B cell (primary cell): ENCODE measurements around the gene SH3BP2. TPM values are rescaled to one million over a fixed set of nuclear protein-coding genes. Genes with fewer than 3 reads are reported as not detected.

Experiments used
- ATAC-seq: fragments of 200-7000 bp; cut with Tn5 transposase; one replicate; pipeline ENCODE4 v1.10.0; 2021; ENCODE audit warnings: low read depth, mild to moderate bottlenecking, moderate number of reproducible peaks, moderate library complexity
- CTCF ChIA-PET: fragments of 350-600 bp; sonication (Branson Sonifier 250); formaldehyde crosslinking; loops from one replicate; lab custom pipeline; 2021; ENCODE audit warnings: antibody characterized with exemption, inconsistent platforms; lab: Charles Lee
- POLR2A ChIA-PET: fragments of 350-600 bp; sonication (Branson Sonifier 250); formaldehyde crosslinking; loops from one replicate; lab custom pipeline; 2021; ENCODE audit warnings: antibody characterized with exemption; lab: Charles Lee
- DNase-seq: peaks from one replicate; pipeline ENCODE4 v3.0.0; 2013
- H2AFZ ChIP-seq: 2 replicates; pipeline ENCODE4 v1.6.1; 2012; ENCODE audit warnings: mild to moderate bottlenecking, low read depth, low read length; ENCODE audit not compliant: insufficient read depth, poor library complexity, severe bottlenecking
- H3K27ac ChIP-seq, 2 donors: 1 replicate in 1 of 2; 2 replicates in 1 of 2; pipeline ENCODE4 v1.5.1; 2012 to 2013; ENCODE audit warnings: low read length in 2 of 2, mild to moderate bottlenecking in 2 of 2, moderate library complexity in 1 of 2
- H3K27me3 ChIP-seq, 4 experiments: fragments of 200-600 bp in 1 of 4; sonication (generic) in 1 of 4; replicated peaks in 1 of 4; 1 replicate in 2 of 4; 2 replicates in 2 of 4; pipeline versions ENCODE4 v1.6.1 to v1.7.0; 2013 to 2016; ENCODE audit warnings: low read length in 3 of 4, mild to moderate bottlenecking in 2 of 4, mixed read lengths in 1 of 4, moderate library complexity in 1 of 4; ENCODE audit not compliant: insufficient read depth in 4 of 4, control insufficient read depth in 3 of 4; ENCODE audit errors: control extremely low read depth in 1 of 4
- H3K36me3 ChIP-seq, 2 experiments: replicated peaks in 1 of 2; 1 replicate in 1 of 2; 2 replicates in 1 of 2; pipeline versions ENCODE4 v1.6.1 to v1.7.1; 2013; ENCODE audit warnings: low read length in 1 of 2; ENCODE audit not compliant: insufficient read depth in 2 of 2, control insufficient read depth in 1 of 2; ENCODE audit errors: control extremely low read depth in 1 of 2, extremely low read depth in 1 of 2
- H3K4me1 ChIP-seq, 2 donors: fragments of 200-600 bp in 1 of 2; sonication (generic) in 1 of 2; 1 replicate in 1 of 2; 2 replicates in 1 of 2; pipeline versions ENCODE4 v1.5.1 to v1.6.1; 2013 to 2017; ENCODE audit warnings: low read length in 2 of 2; ENCODE audit not compliant: control insufficient read depth in 2 of 2, insufficient read depth in 2 of 2
- H3K4me2 ChIP-seq: replicated peaks from 2 replicates; pipeline ENCODE3; 2012; ENCODE audit warnings: mild to moderate bottlenecking, low read depth, low read length; ENCODE audit not compliant: poor library complexity, severe bottlenecking
- H3K4me3 ChIP-seq, 5 experiments: fragments of 200-600 bp in 1 of 5; sonication (generic) in 1 of 5; 1 replicate in 3 of 5; 2 replicates in 2 of 5; pipeline versions ENCODE4 v1.5.1 to v1.7.0; 2011 to 2016; ENCODE audit warnings: low read length in 4 of 5, mild to moderate bottlenecking in 4 of 5, low read depth in 2 of 5, control low read depth in 1 of 5, moderate library complexity in 1 of 5; ENCODE audit not compliant: insufficient read depth in 1 of 5; ENCODE audit errors: control extremely low read depth in 1 of 5, extremely low read depth in 1 of 5
- H3K79me2 ChIP-seq: fragments of 200-600 bp; sonication (generic); one replicate; pipeline ENCODE4 v1.6.0; 2016; ENCODE audit warnings: low read length; ENCODE audit not compliant: control insufficient read depth, insufficient read depth
- H3K9ac ChIP-seq: fragments of 200-600 bp; sonication (generic); 2 replicates; pipeline ENCODE4 v1.6.1; 2017; ENCODE audit warnings: mild to moderate bottlenecking, low read length, moderate library complexity
- H3K9me3 ChIP-seq, 3 donors: one replicate each; pipeline versions ENCODE4 v1.6.1 to v1.7.1; 2013; ENCODE audit warnings: low read length in 2 of 3; ENCODE audit not compliant: control insufficient read depth in 2 of 3, insufficient read depth in 1 of 3; ENCODE audit errors: control extremely low read depth in 1 of 3
- H4K20me1 ChIP-seq: 2 replicates; pipeline ENCODE4 v1.6.0; 2012; ENCODE audit warnings: mild to moderate bottlenecking, low read length; ENCODE audit not compliant: insufficient read depth, control insufficient read depth, poor library complexity, severe bottlenecking
- H3K27ac Mint-ChIP-seq: one replicate; pipeline ENCODE4 v1.8.0; 2021; ENCODE audit warnings: mixed read lengths
- H3K27me3 Mint-ChIP-seq: one replicate; pipeline ENCODE4 v1.8.0; 2021; ENCODE audit warnings: mixed read lengths
- H3K4me1 Mint-ChIP-seq: one replicate; pipeline ENCODE4 v1.8.0; 2021; ENCODE audit warnings: mixed read lengths
- H3K4me3 Mint-ChIP-seq: one replicate; pipeline ENCODE4 v1.8.0; 2021; ENCODE audit warnings: mixed read lengths
- H3K9me3 Mint-ChIP-seq: one replicate; pipeline ENCODE4 v1.8.0; 2022; ENCODE audit warnings: mixed read lengths; ENCODE audit not compliant: insufficient read depth
- CTCF ChIP-seq: fragments of 200-600 bp; IDR thresholded peaks from one replicate; pipeline ENCODE4 v1.8.0; 2022; ENCODE audit warnings: antibody characterized with exemption, mild to moderate bottlenecking
- EZH2 ChIP-seq: IDR thresholded peaks from 2 replicates; pipeline ENCODE4 v1.6.1; 2012; ENCODE audit warnings: borderline replicate concordance, low read depth, mild to moderate bottlenecking, moderate library complexity, low read length; ENCODE audit not compliant: insufficient read depth, poor library complexity, severe bottlenecking
- WGBS: methylation state at CpG from one replicate; pipeline ENCODE4 v1.1.5; 2013; ENCODE audit warnings: missing lambda C conversion rate; ENCODE audit not compliant: insufficient coverage; 5-methylcytosine and 5-hydroxymethylcytosine counted together
- intact Hi-C: fragments of 100-400 bp; cut with micrococcal nuclease; formaldehyde crosslinking; loops from one replicate; pipeline ENCODE4 v1.10.0; 2022
- polyA plus RNA-seq: library from polyadenylated mRNA; depleted of rRNA; stranded (reverse); fragments of >200 nt; gene quantifications from 2 replicates; pipeline ENCODE4 v1.2.3, GENCODE V29; 2012
- total RNA-seq, 2 donors: library from RNA; stranded (reverse); fragments of 120-200 nt in 1 of 2; gene quantifications; 1 replicate in 1 of 2; 2 replicates in 1 of 2; pipeline versions ENCODE4 v1.2.3 to v1.2.4, GENCODE V29; 2013 to 2022

The SH3BP2 gene
- total and polyA plus RNA-seq, 2 donors (not counting 1 experiment from before 2014, with no cell fraction given) = 30.8 to 219 TPM

DNA sequence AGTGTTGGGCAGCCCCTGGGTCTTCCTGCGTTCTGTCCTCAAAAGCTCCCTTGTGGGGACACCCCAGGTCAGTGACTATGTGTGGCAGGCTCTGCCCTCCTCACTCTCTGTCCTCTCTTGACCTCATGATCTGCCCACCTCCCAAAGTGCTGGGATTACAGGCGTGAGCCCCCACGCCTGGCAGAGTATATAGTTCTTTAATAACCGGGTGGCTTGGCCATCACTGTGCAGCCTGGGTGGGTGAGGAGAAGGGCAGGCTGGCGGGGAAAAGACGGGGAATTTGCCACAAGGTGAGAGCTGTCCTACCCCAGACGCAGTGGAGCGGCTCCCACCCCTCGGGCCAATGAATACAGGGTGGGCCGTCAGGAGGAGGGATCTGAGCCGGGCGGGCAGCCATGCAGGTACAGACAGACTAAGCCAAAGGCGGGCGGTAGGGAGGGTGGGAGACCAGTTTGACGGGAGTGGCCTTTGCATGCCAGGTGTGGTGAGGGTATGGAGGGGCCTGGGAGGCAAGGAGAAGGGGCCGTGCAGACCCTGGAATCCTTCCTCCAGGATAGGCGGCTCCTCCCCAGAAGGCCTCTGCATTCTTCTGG lies 2.5 kb downstream of the SH3BP2 start:
- TF ChIP-seq CTCF (no peak), EZH2 (no peak)
- peaks cover 29% of the 10 kb centered on the region for H4K20me1 ChIP-seq
- no peak overlapping the region for H3K4me3 ChIP-seq
- H3K27me3 Mint-ChIP-seq = no peaks in the 10 kb centered on the region
- WGBS = 92% methylated on average over 13 of the region's 17 CpGs
- DNase-seq (peak; percentile 15), ATAC-seq (no peak)
- H3K4me2 ChIP-seq = peak overlapping the region; percentile 99
- peaks cover 0 to 5% (median 0%) of the 10 kb centered on the region in 3 donors for H3K9me3 ChIP-seq
- peak overlapping the region; percentile 86 for H3K4me3 Mint-ChIP-seq
- ChIA-PET POLR2A (interaction anchor here (0.9 kb wide), 1 partner anchor 8 kb away, joined by 3 read pairs; no protein-coding TSS in a partner anchor), CTCF (interaction anchor here (0.6 kb wide), 1 partner anchor 53 kb away, joined by 3 read pairs; no protein-coding TSS in a partner anchor)
- H3K36me3 ChIP-seq = peaks cover 0 to 7% of the 10 kb centered on the region in 2 experiments
- peaks cover 67 to 87% of the 10 kb centered on the region in 2 donors for H3K4me1 ChIP-seq
- intact Hi-C loops = no loop called here
- H3K27me3 ChIP-seq = no peaks in the 10 kb centered on the region
- peak overlapping the region; percentile 41 for H3K27ac Mint-ChIP-seq
- no peak overlapping the region for H2AFZ ChIP-seq
- peaks cover 75% of the 10 kb centered on the region for H3K4me1 Mint-ChIP-seq
- peaks cover 54% of the 10 kb centered on the region for H3K79me2 ChIP-seq
- H3K9me3 Mint-ChIP-seq = no peaks in the 10 kb centered on the region
- H3K9ac ChIP-seq = no peak overlapping the region
- no peak overlapping the region for H3K27ac ChIP-seq
